Breast epithelium (tissue), 4 donors: ENCODE results near the gene SFXN5. TPM values are rescaled to one million over a fixed set of nuclear protein-coding genes. Genes with fewer than 3 reads are reported as not detected.

Experiments used
- DNase-seq, 2 donors: peaks; one replicate each; pipeline ENCODE4 v3.0.0-alpha.2; 2019; ENCODE audit warnings: low spot score in 2 of 2
- H3K27ac ChIP-seq, 2 donors: fragments of 200-600 bp; sonication (generic) in 1 of 2; one replicate each; pipeline ENCODE4 v1.5.1; 2016 to 2019; ENCODE audit warnings: mild to moderate bottlenecking in 1 of 2
- H3K27me3 ChIP-seq, 2 donors: fragments of 200-600 bp; sonication (generic) in 1 of 2; one replicate each; pipeline versions ENCODE4 v1.5.1 to v1.6.0; 2017 to 2019; ENCODE audit warnings: control low read depth in 1 of 2, mild to moderate bottlenecking in 1 of 2
- H3K36me3 ChIP-seq: fragments of 200-600 bp; one replicate; pipeline ENCODE4 v1.5.1; 2019
- H3K4me1 ChIP-seq, 2 donors: fragments of 200-600 bp; sonication (generic); one replicate each; pipeline ENCODE4 v1.5.1; 2016 to 2019; ENCODE audit warnings: control low read depth in 1 of 2
- H3K4me3 ChIP-seq, 3 donors: fragments of 200-600 bp; sonication (generic); 1 replicate in 2 of 3; 2 replicates in 1 of 3; pipeline ENCODE4 v1.5.1; 2016 to 2019; ENCODE audit warnings: mild to moderate bottlenecking in 3 of 3, moderate library complexity in 2 of 3
- H3K9me3 ChIP-seq, 2 donors: fragments of 200-600 bp; sonication (generic) in 1 of 2; one replicate each; pipeline ENCODE4 v1.5.1; 2016 to 2019; ENCODE audit warnings: control low read depth in 1 of 2
- CTCF ChIP-seq, 3 donors: fragments of 450-650 bp; IDR thresholded peaks; one replicate each; pipeline ENCODE4 v1.5.1; 2016 to 2017; ENCODE audit warnings: antibody characterized with exemption in 3 of 3, mild to moderate bottlenecking in 3 of 3, moderate library complexity in 3 of 3
- POLR2A ChIP-seq: fragments of 450-650 bp; IDR thresholded peaks from one replicate; pipeline ENCODE4 v1.6.1; 2016; ENCODE audit warnings: antibody characterized with exemption, mild to moderate bottlenecking, moderate library complexity
- POLR2AphosphoS5 ChIP-seq, 3 donors: sonication (generic); formaldehyde crosslinking; IDR thresholded peaks; one replicate each; pipeline ENCODE4 v1.6.1; 2017; ENCODE audit warnings: antibody characterized with exemption in 3 of 3
- intact Hi-C: fragments of 100-400 bp; cut with DNase I; formaldehyde crosslinking; loops from one replicate; pipeline ENCODE4 v1.15.1; 2023; ENCODE audit warnings: low total_unique reads
- total RNA-seq, 3 donors: library from RNA; depleted of rRNA; stranded (reverse); fragments of >200 nt; gene quantifications; one replicate each; pipeline ENCODE4 v1.1.0, GENCODE V29; 2016

Gene SFXN5
- total RNA-seq, 3 donors from 2014 or later = 6.7 to 19.6 (median 12.8) TPM

- Histone ChIP-seq H3K36me3 (no peaks in the 10 kb centered on the region), H3K9me3 (no peaks in the 10 kb centered on the region), H3K27ac (no peak overlapping the region), H3K4me3 (no peak overlapping the region), H3K4me1 (no peaks in the 10 kb centered on the region), H3K27me3 (no peaks in the 10 kb centered on the region)
- intact Hi-C loops = loop anchor here (5.0 kb wide), 1 partner anchor 1081 kb away; no protein-coding TSS in a partner anchor
- no peak for TF ChIP-seq POLR2A
- no peak for TF ChIP-seq POLR2AphosphoS5 (IDR thresholded peaks at IDR 0.05)
- no peak for TF ChIP-seq CTCF (IDR thresholded peaks at IDR 0.05)
- no peak for DNase-seq
Measured at GRCh38 chr2:72961036-72961720, 110.3 kb downstream of the SFXN5 start.

- no peaks in the 10 kb centered on the region for H3K4me1 ChIP-seq
- H3K27me3 ChIP-seq = no peaks in the 10 kb centered on the region
- no peaks in the 10 kb centered on the region for H3K36me3 ChIP-seq
- H3K27ac ChIP-seq = no peak overlapping the region
- intact Hi-C loops = loop anchor here (5.0 kb wide), 1 partner anchor 1082 kb away; no protein-coding TSS in a partner anchor
- TF ChIP-seq POLR2AphosphoS5 (IDR thresholded peaks at IDR 0.05) (no peak), POLR2A (no peak), CTCF (IDR thresholded peaks at IDR 0.05) (no peak)
- no peak overlapping the region for H3K4me3 ChIP-seq
- DNase-seq = no peak
- no peaks in the 10 kb centered on the region for H3K9me3 ChIP-seq
Measured at GRCh38 chr2:72959995-72960981, 111.2 kb downstream of the SFXN5 start.

DNA sequence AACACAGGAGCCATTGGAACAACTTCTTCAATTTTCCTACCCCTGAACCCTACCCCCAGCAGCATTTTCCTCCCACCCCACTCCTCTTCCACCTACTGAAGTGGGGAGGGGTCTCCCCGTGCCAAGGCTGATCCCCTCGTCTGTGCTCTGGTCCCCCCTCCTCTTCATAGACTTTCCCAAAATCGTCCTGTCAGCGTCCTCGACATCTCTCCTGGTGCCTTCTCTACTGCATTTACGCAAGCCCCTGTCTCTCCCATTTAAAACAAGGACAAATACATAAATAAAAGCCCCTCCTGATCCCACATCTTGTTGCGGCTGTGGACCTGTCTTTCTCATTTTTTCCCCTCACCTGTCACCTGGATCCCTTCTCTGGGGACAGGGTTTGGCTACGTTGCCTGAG, 112.0 kb downstream of the SFXN5 start:
- DNase-seq = no peak
- intact Hi-C loops = no loop called here
- H3K4me3 ChIP-seq = no peak overlapping the region
- TF ChIP-seq POLR2AphosphoS5 (IDR thresholded peaks at IDR 0.05) (no peak), CTCF (IDR thresholded peaks at IDR 0.05) (no peak), POLR2A (no peak)
- H3K27me3 ChIP-seq = no peaks in the 10 kb centered on the region
- H3K36me3 ChIP-seq = no peaks in the 10 kb centered on the region
- no peaks in the 10 kb centered on the region for H3K4me1 ChIP-seq
- H3K27ac ChIP-seq = no peak overlapping the region
- H3K9me3 ChIP-seq = no peaks in the 10 kb centered on the region

DNA sequence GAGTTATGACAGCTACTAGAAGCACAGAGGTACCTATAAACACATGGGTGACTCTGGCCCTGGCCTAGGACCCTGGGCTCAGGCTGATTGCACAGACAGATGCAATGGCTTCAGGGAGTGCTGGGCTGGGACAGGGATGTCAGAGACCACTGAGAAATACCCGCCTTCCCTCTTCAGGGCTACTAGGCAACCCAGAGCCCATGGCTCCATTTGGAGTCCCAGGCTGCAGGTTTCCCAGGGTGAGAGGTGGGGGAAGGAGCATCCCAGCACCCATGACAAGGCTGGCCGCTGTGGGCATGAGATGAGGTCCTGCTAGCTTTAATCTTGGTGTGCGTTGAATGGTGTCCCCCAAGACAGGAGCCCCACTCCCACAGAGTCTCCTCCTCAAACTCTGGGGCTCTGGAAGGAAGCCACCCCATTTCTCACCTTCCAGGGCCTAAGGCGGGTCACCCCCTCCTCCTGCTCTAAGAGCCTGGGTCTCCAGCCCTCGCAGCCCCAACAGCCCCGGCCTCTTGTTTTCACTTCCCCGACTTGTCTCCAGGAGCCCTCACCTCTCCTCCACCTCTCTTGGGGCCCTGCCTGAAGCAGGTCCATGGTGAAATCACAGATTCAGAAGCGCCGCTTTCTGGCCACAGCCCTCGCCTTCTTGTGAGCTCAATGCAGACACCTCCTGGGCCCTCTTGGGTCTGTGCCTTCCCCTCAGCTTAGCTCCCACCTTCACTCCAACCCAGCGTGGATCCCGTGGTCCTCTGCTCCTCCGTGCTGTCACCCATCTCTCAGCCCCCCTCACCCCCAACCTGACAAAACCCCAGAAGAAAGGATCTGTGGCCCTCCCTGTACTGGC, 112.7 kb downstream of the SFXN5 start:
- Histone ChIP-seq H3K27ac (no peak overlapping the region), H3K36me3 (no peaks in the 10 kb centered on the region), H3K9me3 (no peaks in the 10 kb centered on the region), H3K27me3 (no peaks in the 10 kb centered on the region), H3K4me3 (no peak overlapping the region), H3K4me1 (no peaks in the 10 kb centered on the region)
- intact Hi-C loops = no loop called here
- TF ChIP-seq CTCF (IDR thresholded peaks at IDR 0.05) (no peak), POLR2A (no peak), POLR2AphosphoS5 (IDR thresholded peaks at IDR 0.05) (no peak)
- no peak for DNase-seq
